Epidermal melanocyte (primary cell): ENCODE measurements around the gene APOBEC3B.
"Not testable (repeated sequence)": the region's sequence is repeated elsewhere in the genome, so short reads cannot be mapped to it uniquely, and the experiment has no call there.

ENCODE experiments used
- DNase-seq: peaks from one replicate; pipeline ENCODE4 v3.0.0; 2011; ENCODE audit warnings: low spot score; ENCODE audit not compliant: insufficient read length

The APOBEC3B gene

DNA sequence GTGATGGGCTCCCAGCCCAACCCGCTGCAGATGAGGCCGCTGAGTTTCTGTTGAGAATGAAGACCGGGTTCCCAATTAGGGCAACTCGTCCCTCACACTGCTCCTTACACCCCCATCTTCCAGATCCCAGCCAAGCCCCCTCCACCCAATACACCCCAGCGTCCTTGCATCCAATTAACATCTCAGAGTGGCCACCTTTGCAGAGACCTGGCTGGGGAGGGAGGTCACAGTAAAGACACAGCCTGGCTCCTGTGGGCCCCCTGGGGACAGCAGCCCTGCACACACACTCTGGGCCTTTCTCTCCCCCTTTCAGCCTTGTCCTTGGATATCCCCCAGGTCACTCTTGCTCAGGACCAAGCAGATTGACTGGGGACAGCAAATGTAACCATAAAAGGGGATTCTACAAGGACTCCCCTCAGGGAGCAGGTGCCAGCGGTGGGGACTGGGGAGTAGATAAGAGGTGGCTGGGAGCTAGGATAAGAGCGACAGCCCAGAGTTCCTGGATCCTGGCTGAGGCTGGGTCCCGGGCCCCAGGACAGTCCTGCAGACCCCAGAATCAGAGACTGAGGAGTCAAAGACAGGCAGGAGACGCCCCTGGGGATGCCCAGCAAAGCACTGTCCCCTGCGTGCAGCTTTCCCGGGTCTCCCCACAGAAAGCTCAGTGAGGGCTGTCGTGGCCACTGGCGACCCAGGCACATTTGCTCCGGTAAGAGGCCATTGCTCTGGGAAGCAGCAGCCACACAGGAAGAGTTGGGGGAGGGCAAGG lies 16.4 kb upstream of the APOBEC3B start:
- DNase-seq, result no peak

GRCh38 chr22:38966380-38966702 lies 15.8 kb upstream of the APOBEC3B start:
- DNase-seq, result no peak

GRCh38 chr22:38966942-38967341 lies 15.2 kb upstream of the APOBEC3B start:
- DNase-seq, result no peak

- no peak for DNase-seq
Observed at GRCh38 chr22:38967451-38968450, 14.4 kb upstream of the APOBEC3B start.

- no peak for DNase-seq
Observed at GRCh38 chr22:38968801-38969200, 13.3 kb upstream of the APOBEC3B start.

DNA sequence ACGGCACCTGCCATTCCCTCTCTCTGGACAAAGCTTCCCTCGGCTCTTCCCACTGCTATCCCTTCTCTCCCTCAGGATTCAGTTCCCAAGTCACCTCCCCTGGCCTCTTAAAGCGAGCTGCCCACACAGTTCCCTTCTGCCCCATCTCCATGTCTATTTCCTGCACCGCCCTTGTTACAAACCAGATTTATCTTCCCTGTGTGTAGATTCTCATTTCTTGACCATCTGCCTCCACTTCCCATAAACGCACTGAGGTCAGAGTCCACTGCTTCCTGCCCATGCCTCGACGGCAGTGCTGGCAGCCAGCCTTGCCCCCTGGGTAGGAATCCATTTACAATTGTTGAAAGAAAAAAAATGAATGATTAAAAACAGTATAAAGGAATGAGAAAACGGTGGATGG lies 11.6 kb upstream of the APOBEC3B start:
- DNase-seq, result no peak

- no peak for DNase-seq
Observed at GRCh38 chr22:38971202-38971601, 10.9 kb upstream of the APOBEC3B start.

DNA sequence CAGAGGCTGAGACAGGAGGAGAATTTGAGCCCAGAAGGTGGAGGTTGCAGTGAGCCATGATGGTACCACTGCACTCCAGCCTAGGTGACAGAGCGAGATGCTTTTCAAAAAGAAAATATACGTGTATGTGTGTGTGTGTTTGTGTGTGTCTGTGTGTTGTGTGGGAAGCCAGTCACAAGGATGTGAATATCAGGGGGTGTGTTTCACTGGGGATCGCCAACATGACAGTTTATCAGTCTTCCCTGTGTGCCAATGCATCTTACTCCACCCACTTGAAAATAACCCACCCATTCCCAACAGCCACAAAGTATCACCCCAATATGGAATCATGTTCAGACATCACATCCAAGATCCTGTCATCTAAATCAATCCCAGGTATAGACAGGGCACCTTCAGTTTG lies 10.4 kb upstream of the APOBEC3B start:
- no peak for DNase-seq

- no peak for DNase-seq
Observed at GRCh38 chr22:38972558-38972957, 9.6 kb upstream of the APOBEC3B start.

DNA sequence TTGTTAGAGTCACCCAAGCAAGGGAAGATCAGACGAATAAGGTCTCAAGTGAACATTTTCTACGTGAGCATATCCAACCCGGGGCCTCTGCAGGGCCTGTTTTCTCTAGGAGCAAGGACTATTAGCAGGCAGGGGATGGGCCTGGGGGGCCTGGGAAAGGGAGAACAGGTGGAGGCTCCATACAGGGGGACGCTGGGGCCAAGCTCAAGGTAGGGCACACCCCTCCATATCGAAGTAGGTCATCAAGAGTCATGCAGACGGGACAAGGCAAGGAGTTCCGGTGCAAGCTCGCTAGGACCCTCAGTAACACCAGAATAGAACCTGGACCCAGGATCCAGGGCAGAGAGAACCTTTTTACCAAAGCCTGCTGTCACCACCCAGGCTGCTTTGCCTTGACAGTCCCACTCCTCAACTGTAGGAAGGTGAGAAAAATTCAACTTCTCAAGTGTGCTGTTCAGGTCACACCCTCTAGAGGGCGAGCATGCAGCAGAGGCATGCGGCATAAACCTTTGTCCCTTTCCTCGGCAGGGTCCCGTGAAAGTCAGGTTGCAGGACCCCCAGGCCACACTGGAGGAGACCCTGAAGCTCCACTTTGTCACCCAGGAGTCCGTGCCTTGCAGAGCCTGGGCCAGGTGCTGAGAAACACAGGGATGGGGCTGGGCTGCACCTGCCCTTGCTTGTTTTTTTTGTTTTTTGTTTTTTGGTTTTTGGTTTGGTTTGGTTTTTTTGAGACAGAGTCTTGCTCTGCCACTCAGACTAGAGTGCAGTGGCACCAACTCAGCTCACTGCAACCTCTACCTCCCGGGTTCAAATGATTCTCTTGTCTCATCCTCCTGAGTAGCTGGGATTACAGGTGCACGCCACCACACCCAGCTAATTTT lies 8.6 kb upstream of the APOBEC3B start:
- no peak for DNase-seq

- no peak for DNase-seq
Observed at GRCh38 chr22:38974170-38974825, 7.8 kb upstream of the APOBEC3B start.

- no peak for DNase-seq
Observed at GRCh38 chr22:38974826-38975175, 7.3 kb upstream of the APOBEC3B start.

- not testable (repeated sequence) for DNase-seq
Observed at GRCh38 chr22:38977289-38977688, 4.9 kb upstream of the APOBEC3B start.

DNA sequence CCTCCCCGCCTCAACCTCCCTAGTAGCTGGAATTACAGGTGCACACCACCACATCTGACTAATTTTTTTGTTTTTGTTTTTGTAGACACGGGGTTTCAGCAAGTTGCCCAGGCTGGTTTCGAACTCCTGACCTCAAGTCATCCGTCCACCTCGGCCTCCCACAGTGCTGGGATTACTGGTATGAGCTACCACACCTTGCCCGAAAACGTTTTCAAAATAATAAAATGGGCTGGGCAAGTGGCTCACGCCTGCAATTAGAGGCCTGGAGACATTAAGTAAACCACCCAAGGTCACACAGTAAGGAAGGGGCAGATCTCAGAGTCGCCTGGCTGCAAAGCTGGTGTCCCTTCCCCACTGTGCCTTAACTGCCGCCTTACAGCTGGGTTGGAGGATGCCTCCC lies 1.6 kb upstream of the APOBEC3B start:
- DNase-seq, result not testable (repeated sequence)

- no peak for DNase-seq
Observed at GRCh38 chr22:38981005-38981991, 849 bp upstream of the APOBEC3B start.

DNA sequence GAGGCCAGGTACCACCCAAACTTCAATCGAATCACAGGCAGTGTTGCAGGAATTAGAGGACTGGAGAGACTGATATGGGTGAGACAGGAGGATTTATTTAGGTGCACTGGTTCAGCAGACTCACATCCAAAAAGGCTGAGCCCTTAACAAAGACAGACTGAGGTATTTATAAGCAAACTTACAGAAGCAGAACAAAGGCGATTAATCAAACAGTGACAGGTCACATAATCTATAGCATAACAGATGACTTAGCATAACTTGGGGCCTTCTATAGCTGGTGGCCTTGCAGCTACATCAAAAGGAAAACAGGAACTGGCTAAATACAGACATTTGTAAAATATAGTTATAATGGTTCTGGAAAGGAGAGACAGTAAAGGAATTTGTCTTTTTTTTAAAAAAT lies 2.1 kb downstream of the APOBEC3B start:
- DNase-seq, result no peak

- DNase-seq, result not testable (repeated sequence)
Observed at GRCh38 chr22:38984784-38985757, 2.9 kb downstream of the APOBEC3B start.

- no peak for DNase-seq
Observed at GRCh38 chr22:38986629-38987028, 4.5 kb downstream of the APOBEC3B start.
